Neuronal stem cell (in vitro differentiated cells): ENCODE results near the gene BCAR1.
A peak's percentile ranks its signal among the peaks of the same experiment; 100 is the strongest.

Experiments
- DNase-seq: peaks from one replicate; pipeline ENCODE4 v3.0.0-alpha.2; 2013; ENCODE audit warnings: low spot score
- H2AFZ ChIP-seq: one replicate; pipeline ENCODE4 v1.6.1; 2013; ENCODE audit warnings: mild to moderate bottlenecking, low read length, inconsistent platforms
- H2AK5ac ChIP-seq: 2 replicates; pipeline ENCODE4 v1.6.1; 2013; ENCODE audit warnings: low read depth, mild to moderate bottlenecking, inconsistent platforms, low read length, moderate library complexity, mixed read lengths
- H2BK120ac ChIP-seq: 2 replicates; pipeline ENCODE4 v1.6.1; 2013; ENCODE audit warnings: low read depth, mild to moderate bottlenecking, inconsistent platforms, low read length, moderate library complexity, mixed read lengths
- H2BK12ac ChIP-seq: one replicate; pipeline ENCODE4 v1.6.1; 2013; ENCODE audit warnings: low read length, inconsistent platforms
- H2BK15ac ChIP-seq: 2 replicates; pipeline ENCODE4 v1.6.1; 2013; ENCODE audit warnings: mild to moderate bottlenecking, low read length, inconsistent platforms, mixed read lengths
- H2BK5ac ChIP-seq: one replicate; pipeline ENCODE4 v1.6.1; 2013; ENCODE audit warnings: inconsistent platforms, mild to moderate bottlenecking, low read length, moderate library complexity
- H3K14ac ChIP-seq: one replicate; pipeline ENCODE4 v1.6.1; 2013; ENCODE audit warnings: low read length, inconsistent platforms
- H3K18ac ChIP-seq: 2 replicates; pipeline ENCODE4 v1.6.1; 2013; ENCODE audit warnings: low read length, inconsistent platforms
- H3K23ac ChIP-seq: 2 replicates; pipeline ENCODE4 v1.6.1; 2013; ENCODE audit warnings: low read depth, mild to moderate bottlenecking, mixed read lengths, low read length, inconsistent platforms; ENCODE audit not compliant: poor library complexity
- H3K27ac ChIP-seq: replicated peaks from 3 replicates; pipeline ENCODE4 v1.5.1; 2013; ENCODE audit warnings: low read length, inconsistent platforms
- H3K27me3 ChIP-seq, 3 experiments: 2 replicates each; pipeline ENCODE4 v1.6.1; 2013; ENCODE audit warnings: low read length in 3 of 3, mild to moderate bottlenecking in 2 of 3, inconsistent platforms in 1 of 3, low read depth in 1 of 3, mixed read lengths in 1 of 3, moderate library complexity in 1 of 3; ENCODE audit not compliant: control insufficient read depth in 3 of 3, insufficient read depth in 3 of 3
- H3K36me3 ChIP-seq, 2 donors: replicated peaks in 1 of 2; 2 replicates each; pipeline ENCODE4 v1.6.1; 2013; ENCODE audit warnings: low read length in 2 of 2; ENCODE audit not compliant: control insufficient read depth in 2 of 2, insufficient read depth in 2 of 2
- H3K4ac ChIP-seq: 2 replicates; pipeline ENCODE4 v1.6.1; 2013; ENCODE audit warnings: inconsistent platforms, mild to moderate bottlenecking, low read length, moderate library complexity
- H3K4me1 ChIP-seq, 2 donors: 1 replicate in 1 of 2; 2 replicates in 1 of 2; pipeline ENCODE4 v1.6.1; 2013; ENCODE audit warnings: low read length in 2 of 2, low read depth in 1 of 2; ENCODE audit not compliant: control insufficient read depth in 2 of 2, insufficient read depth in 1 of 2
- H3K4me2 ChIP-seq: one replicate; pipeline ENCODE4 v1.6.1; 2013; ENCODE audit warnings: mild to moderate bottlenecking, low read length, inconsistent platforms; ENCODE audit not compliant: insufficient read depth, poor library complexity, severe bottlenecking
- H3K4me3 ChIP-seq, 2 donors: 2 replicates each; pipeline ENCODE4 v1.5.1; 2013; ENCODE audit warnings: low read length in 2 of 2, mild to moderate bottlenecking in 2 of 2, inconsistent platforms in 1 of 2, moderate library complexity in 1 of 2
- H3K79me1 ChIP-seq: one replicate; pipeline ENCODE4 v1.6.1; 2013; ENCODE audit warnings: low read depth, mild to moderate bottlenecking, inconsistent platforms, low read length, moderate library complexity
- H3K9ac ChIP-seq: one replicate; pipeline ENCODE4 v1.6.1; 2013; ENCODE audit warnings: mild to moderate bottlenecking, low read depth, low read length, inconsistent platforms; ENCODE audit not compliant: poor library complexity
- H3K9me3 ChIP-seq, 2 donors: replicated peaks in 1 of 2; 2 replicates each; pipeline versions ENCODE3 to v1.6.1; 2013; ENCODE audit warnings: low read length in 2 of 2, mild to moderate bottlenecking in 2 of 2, inconsistent platforms in 1 of 2, low read depth in 1 of 2, mixed read lengths in 1 of 2, moderate library complexity in 1 of 2; ENCODE audit not compliant: control insufficient read depth in 2 of 2, insufficient read depth in 1 of 2
- H4K8ac ChIP-seq: one replicate; pipeline ENCODE4 v1.6.1; 2013; ENCODE audit warnings: low read depth, mild to moderate bottlenecking, inconsistent platforms, low read length, moderate library complexity
- H4K91ac ChIP-seq: one replicate; pipeline ENCODE4 v1.6.1; 2013; ENCODE audit warnings: low read length, low read depth, mild to moderate bottlenecking, inconsistent platforms; ENCODE audit not compliant: poor library complexity
- WGBS, 2 donors: extraction: QIAGEN DNeasy Blood & Tissue Kit; methylation state at CpG; one replicate each; pipeline ENCODE4 v1.1.7; 2013; ENCODE audit warnings: missing lambda C conversion rate in 2 of 2, mixed read lengths in 1 of 2; ENCODE audit not compliant: insufficient read length in 2 of 2, insufficient replicate concordance in 1 of 2; ENCODE audit errors: extremely low coverage in 2 of 2; 5-methylcytosine and 5-hydroxymethylcytosine counted together

Gene BCAR1

GRCh38 chr16:75195811-75196790 lies 55.3 kb downstream of the BCAR1 start:
- no peak overlapping the region for H3K4me2 ChIP-seq
- H3K4me1 ChIP-seq: no peaks in the 10 kb centered on the region
- H3K9ac ChIP-seq: no peak overlapping the region
- no peak overlapping the region for H2BK120ac ChIP-seq
- DNase-seq: no peak
- H3K14ac ChIP-seq: no peak overlapping the region
- no peak overlapping the region for H3K18ac ChIP-seq
- H3K9me3 ChIP-seq: peaks cover 0 to 3% of the 10 kb centered on the region in 2 donors
- H3K36me3 ChIP-seq: no peaks in the 10 kb centered on the region
- H3K23ac ChIP-seq: no peak overlapping the region
- H4K91ac ChIP-seq: no peak overlapping the region
- WGBS, 2 donors: no CpG with 5 or more reads among the region's 24 CpGs
- no peak overlapping the region for H2AK5ac ChIP-seq
- no peak overlapping the region for H3K4me3 ChIP-seq
- no peak overlapping the region for H2AFZ ChIP-seq
- no peak overlapping the region for H2BK5ac ChIP-seq
- H4K8ac ChIP-seq: no peak overlapping the region
- H3K4ac ChIP-seq: no peak overlapping the region
- H2BK15ac ChIP-seq: peak overlapping the region; percentile 20
- H3K79me1 ChIP-seq: no peaks in the 10 kb centered on the region
- no peak overlapping the region for H2BK12ac ChIP-seq
- no peak overlapping the region for H3K27ac ChIP-seq
- H3K27me3 ChIP-seq: peaks cover 0 to 6% (median 0%) of the 10 kb centered on the region in 3 experiments

GRCh38 chr16:75193730-75194444 lies 57.5 kb downstream of the BCAR1 start:
- Histone ChIP-seq H2AK5ac (no peak overlapping the region), H2BK12ac (no peak overlapping the region), H3K27me3 (peaks cover 0 to 6% (median 0%) of the 10 kb centered on the region in 3 experiments), H4K91ac (no peak overlapping the region), H3K4me2 (no peak overlapping the region), H3K4me3 (no peak overlapping the region), H4K8ac (no peak overlapping the region), H3K9ac (no peak overlapping the region), H2AFZ (no peak overlapping the region), H2BK15ac (no peak overlapping the region), H3K79me1 (no peaks in the 10 kb centered on the region), H3K23ac (no peak overlapping the region), H3K27ac (no peak overlapping the region), H3K4me1 (no peaks in the 10 kb centered on the region), H3K36me3 (no peaks in the 10 kb centered on the region), H3K18ac (no peak overlapping the region), H2BK120ac (no peak overlapping the region), H3K14ac (no peak overlapping the region), H3K9me3 (peaks cover 0 to 3% of the 10 kb centered on the region in 2 donors), H3K4ac (no peak overlapping the region), H2BK5ac (no peak overlapping the region)
- WGBS, 2 donors: no CpG with 5 or more reads among the region's 10 CpGs
- DNase-seq: no peak

GRCh38 chr16:75193265-75193650 lies 58.2 kb downstream of the BCAR1 start:
- no peak overlapping the region for H3K4me2 ChIP-seq
- H3K27ac ChIP-seq: no peak overlapping the region
- H3K23ac ChIP-seq: no peak overlapping the region

More at GRCh38 chr16:75193265-75193650, 58.2 kb downstream of the BCAR1 start:
- no peak overlapping the region for H2BK15ac ChIP-seq
- H3K4ac ChIP-seq: no peak overlapping the region
- DNase-seq: no peak
- H3K36me3 ChIP-seq: no peaks in the 10 kb centered on the region
- no peak overlapping the region for H4K91ac ChIP-seq
- WGBS, 2 donors: no CpG with 5 or more reads among the region's 4 CpGs
- H2AFZ ChIP-seq: no peak overlapping the region
- no peak overlapping the region for H4K8ac ChIP-seq
- H3K9me3 ChIP-seq: peaks cover 0 to 5% of the 10 kb centered on the region in 2 donors
- H2BK12ac ChIP-seq: no peak overlapping the region
- H3K14ac ChIP-seq: no peak overlapping the region
- no peak overlapping the region for H2BK120ac ChIP-seq
- peaks cover 0 to 6% (median 0%) of the 10 kb centered on the region in 3 experiments for H3K27me3 ChIP-seq
- no peak overlapping the region for H3K4me3 ChIP-seq
- H3K18ac ChIP-seq: no peak overlapping the region
- no peaks in the 10 kb centered on the region for H3K4me1 ChIP-seq
- no peak overlapping the region for H3K9ac ChIP-seq
- H2BK5ac ChIP-seq: no peak overlapping the region
- H2AK5ac ChIP-seq: no peak overlapping the region
- no peaks in the 10 kb centered on the region for H3K79me1 ChIP-seq
